NCI-H2081 treated with DMSO at 0.1 percent for 48 hours (cell line): ENCODE measurements around the gene AHI1.

Experiments used
- DNase-seq: peaks from one replicate; lab custom pipeline; 2025; lab: John Stamatoyannopoulos, UW

AHI1 gene

GRCh38 chr6:135328136-135328535 is 169.4 kb downstream of the AHI1 start:
- no peak for DNase-seq

GRCh38 chr6:135325624-135326424 is 171.7 kb downstream of the AHI1 start:
- DNase-seq: no peak

GRCh38 chr6:135324531-135324930 is 173.0 kb downstream of the AHI1 start:
- no peak for DNase-seq

- no peak for DNase-seq
Measured at GRCh38 chr6:135323979-135324378, 173.6 kb downstream of the AHI1 start.

- no peak for DNase-seq
Measured at GRCh38 chr6:135323202-135323668, 174.3 kb downstream of the AHI1 start.

GRCh38 chr6:135322427-135323201 is 174.9 kb downstream of the AHI1 start:
- DNase-seq: no peak

GRCh38 chr6:135320721-135321621 is 176.6 kb downstream of the AHI1 start:
- no peak for DNase-seq

- no peak for DNase-seq
Measured at GRCh38 chr6:135319819-135320218, 177.7 kb downstream of the AHI1 start.

- DNase-seq: no peak
Measured at GRCh38 chr6:135318738-135319469, 178.6 kb downstream of the AHI1 start.

- DNase-seq: no peak
Measured at GRCh38 chr6:135314543-135314942, 183.0 kb downstream of the AHI1 start.

GRCh38 chr6:135311446-135312200 is 185.9 kb downstream of the AHI1 start:
- peak; percentile 10 for DNase-seq

- no peak for DNase-seq
Measured at GRCh38 chr6:135310291-135310690, 187.2 kb downstream of the AHI1 start.

- no peak for DNase-seq
Measured at GRCh38 chr6:135306740-135307420, 190.7 kb downstream of the AHI1 start.

- DNase-seq: no peak
Measured at GRCh38 chr6:135306166-135306565, 191.4 kb downstream of the AHI1 start.

- DNase-seq: no peak
Measured at GRCh38 chr6:135305684-135306083, 191.9 kb downstream of the AHI1 start.

GRCh38 chr6:135304883-135305282 is 192.7 kb downstream of the AHI1 start:
- DNase-seq: no peak

- DNase-seq: no peak
Measured at GRCh38 chr6:135301304-135301703, 196.2 kb downstream of the AHI1 start.

- no peak for DNase-seq
Measured at GRCh38 chr6:135300576-135300975, 197.0 kb downstream of the AHI1 start.

GRCh38 chr6:135299256-135299655 is 198.3 kb downstream of the AHI1 start:
- DNase-seq: no peak

GRCh38 chr6:135298455-135298854 is 199.1 kb downstream of the AHI1 start:
- DNase-seq: no peak
